Adrenal gland (tissue), 5 donors: ENCODE results near the gene SH3GLB1.

Source experiments
- CTCF ChIP-seq, 6 experiments: fragments of 450-650 bp in 4 of 6; fragments of 200-600 bp in 2 of 6; sonication (generic) in 1 of 6; IDR thresholded peaks; 1 replicate in 5 of 6; 2 replicates in 1 of 6; pipeline versions ENCODE4 v1.5.1 to v1.8.0; 2016 to 2021; ENCODE audit warnings: antibody characterized with exemption in 6 of 6, mild to moderate bottlenecking in 2 of 6, moderate library complexity in 1 of 6
- POLR2A ChIP-seq, 2 donors: fragments of 450-650 bp; IDR thresholded peaks; one replicate each; pipeline ENCODE4 v1.6.1; 2017; ENCODE audit warnings: antibody characterized with exemption in 2 of 2, mild to moderate bottlenecking in 2 of 2, moderate library complexity in 1 of 2
- donor health status: DM: no; HTN: no; CAD: no.

DNA sequence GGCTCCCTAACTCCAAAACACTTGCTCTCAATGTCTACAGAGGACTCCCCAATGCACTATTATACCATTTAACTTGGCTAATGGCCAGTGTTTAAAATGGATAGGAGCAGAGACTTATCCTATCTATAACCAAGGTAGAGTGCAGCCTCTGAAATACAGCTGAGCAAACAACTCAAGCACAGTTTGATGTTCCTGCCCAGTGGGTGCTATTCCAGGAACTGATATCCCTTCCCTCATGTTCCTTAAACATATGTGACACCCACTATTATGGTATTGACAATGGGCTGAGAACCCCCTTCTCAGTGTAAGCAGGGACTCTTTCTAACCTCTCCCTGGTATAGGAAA is 51.7 kb downstream of the SH3GLB1 start:
- TF ChIP-seq CTCF (IDR thresholded peaks at IDR 0.05) (no peak), POLR2A (IDR thresholded peaks at IDR 0.05) (no peak)
